GM12872 (cell line): ENCODE measurements around the gene HERPUD1.

Experiments used
- CTCF ChIP-seq: IDR thresholded peaks from 3 replicates; pipeline ENCODE4 v1.5.1; 2011; ENCODE audit warnings: low read depth, mild to moderate bottlenecking, low read length, moderate library complexity; ENCODE audit not compliant: insufficient read depth

Gene HERPUD1

GRCh38 chr16:56988161-56988947 is 56.4 kb downstream of the HERPUD1 start:
- TF ChIP-seq CTCF: no peak

- TF ChIP-seq CTCF: no peak
These were observed 57.3 kb downstream of the HERPUD1 start, which contains the start of gene NLRC5 for GRCh38 chr16:56988948-56989945. Gene NLRC5, plus strand, starts transcription at chr16:56989557. Its CDS starts 31,156 bp downstream, at chr16:57020713.

- no peak for TF ChIP-seq CTCF
These were observed 58.0 kb downstream of the HERPUD1 start for GRCh38 chr16:56989988-56990387.

- no peak for TF ChIP-seq CTCF
These were observed 58.7 kb downstream of the HERPUD1 start for GRCh38 chr16:56990407-56991286.

GRCh38 chr16:56993204-56993603 is 61.3 kb downstream of the HERPUD1 start:
- TF ChIP-seq CTCF: no peak

- TF ChIP-seq CTCF: no peak
These were observed 62.4 kb downstream of the HERPUD1 start for GRCh38 chr16:56994311-56994710.
